Keratinocyte (primary cell): ENCODE data around the gene COL25A1. TPM values are rescaled to one million over a fixed set of nuclear protein-coding genes. Genes with fewer than 3 reads are reported as not detected.

Experiments
- DNase-seq: peaks from one replicate; pipeline ENCODE4 v3.0.0-alpha.2; 2011; ENCODE audit warnings: low read depth, missing footprints, low spot score
- FAIRE-seq: peaks from 2 replicates; lab custom pipeline; 2011; peaks lifted over from hg19 to GRCh38; lab: Jason Lieb, UNC
- H2AFZ ChIP-seq: 2 replicates; pipeline ENCODE4 v1.6.0; 2012; ENCODE audit warnings: low read length, control low read depth, inconsistent platforms; ENCODE audit not compliant: control insufficient read depth
- H3K27ac ChIP-seq: 2 replicates; pipeline ENCODE4 v1.5.1; 2011; ENCODE audit warnings: low read length; ENCODE audit not compliant: control insufficient read depth, insufficient read depth
- H3K27me3 ChIP-seq: 3 replicates; pipeline ENCODE4 v1.6.0; 2011; ENCODE audit warnings: low read length; ENCODE audit not compliant: control insufficient read depth, insufficient read depth; ENCODE audit errors: extremely low read depth
- H3K36me3 ChIP-seq, 2 experiments: 2 replicates in 1 of 2; 3 replicates in 1 of 2; pipeline ENCODE4 v1.5.1; 2011; ENCODE audit warnings: low read length in 2 of 2, mild to moderate bottlenecking in 1 of 2; ENCODE audit not compliant: control insufficient read depth in 2 of 2, insufficient read depth in 2 of 2; ENCODE audit errors: extremely low read depth in 1 of 2
- H3K4me1 ChIP-seq: 3 replicates; pipeline ENCODE4 v1.5.1; 2011; ENCODE audit warnings: low read length; ENCODE audit not compliant: control insufficient read depth, insufficient read depth; ENCODE audit errors: extremely low read depth
- H3K4me2 ChIP-seq: 3 replicates; pipeline ENCODE4 v1.6.0; 2011; ENCODE audit warnings: low read depth, low read length; ENCODE audit not compliant: control insufficient read depth, insufficient read depth; ENCODE audit errors: extremely low read depth
- H3K4me3 ChIP-seq, 3 experiments: fragments of 200-600 bp in 1 of 3; sonication (generic) in 1 of 3; 2 replicates in 2 of 3; 3 replicates in 1 of 3; pipeline ENCODE4 v1.5.1; 2011 to 2016; ENCODE audit warnings: low read length in 3 of 3, mild to moderate bottlenecking in 3 of 3, control low read depth in 2 of 3, inconsistent platforms in 1 of 3, low read depth in 1 of 3, mixed read lengths in 1 of 3, mixed run types in 1 of 3, moderate library complexity in 1 of 3; ENCODE audit not compliant: control insufficient read depth in 2 of 3, insufficient read depth in 2 of 3; ENCODE audit errors: extremely low read depth in 1 of 3
- H3K79me2 ChIP-seq: 2 replicates; pipeline ENCODE4 v1.6.0; 2012; ENCODE audit warnings: low read length; ENCODE audit not compliant: control insufficient read depth, insufficient read depth
- H3K9ac ChIP-seq: 3 replicates; pipeline ENCODE4 v1.6.0; 2011; ENCODE audit warnings: low read length; ENCODE audit not compliant: control insufficient read depth, insufficient read depth; ENCODE audit errors: extremely low read depth
- H3K9me1 ChIP-seq: 3 replicates; pipeline ENCODE4 v1.6.0; 2011; ENCODE audit warnings: low read length; ENCODE audit not compliant: control insufficient read depth, insufficient read depth; ENCODE audit errors: extremely low read depth
- H3K9me3 ChIP-seq: 2 replicates; pipeline ENCODE4 v1.5.1; 2012; ENCODE audit warnings: low read depth, low read length; ENCODE audit not compliant: control insufficient read depth
- H4K20me1 ChIP-seq: 3 replicates; pipeline ENCODE4 v1.6.0; 2011; ENCODE audit warnings: low read length; ENCODE audit not compliant: control insufficient read depth, insufficient read depth; ENCODE audit errors: extremely low read depth
- CTCF ChIP-seq, 3 experiments: IDR thresholded peaks in 1 of 3; conservative IDR thresholded peaks in 1 of 3; optimal IDR thresholded peaks in 1 of 3; 2 replicates in 2 of 3; 3 replicates in 1 of 3; pipeline versions ENCODE3 to v1.5.1; 2011; ENCODE audit warnings: low read length in 3 of 3, mild to moderate bottlenecking in 3 of 3, moderate library complexity in 2 of 3, control low read depth in 1 of 3, inconsistent platforms in 1 of 3; ENCODE audit not compliant: insufficient read depth in 2 of 3; ENCODE audit errors: extremely low read depth in 1 of 3
- EZH2 ChIP-seq: IDR thresholded peaks from one replicate; pipeline ENCODE4 v1.6.1; 2012; ENCODE audit warnings: inconsistent platforms, mild to moderate bottlenecking, low read length, moderate library complexity
- dilution Hi-C: fragments of 300-500 bp; cut with MboI; formaldehyde crosslinking; loops from one replicate; pipeline ENCODE4 v1.7.0; 2020; ENCODE audit warnings: low sequenced_read_pairs; ENCODE audit not compliant: extremely low pct_ligation_motif_present
- polyA plus RNA-seq, 5 experiments: library from polyadenylated mRNA; depleted of rRNA in 3 of 5; stranded (reverse) in 3 of 5; stranded (forward) in 1 of 5; unstranded in 1 of 5; fragments of >200 nt; gene quantifications; 1 replicate in 1 of 5; 2 replicates in 3 of 5; 3 replicates in 1 of 5; pipeline versions ENCODE4 v1.2.1 to v1.2.3, GENCODE V29; 2011 to 2012; ENCODE audit warnings: missing spikeins in 2 of 5, low read depth in 1 of 5, low replicate concordance in 1 of 5

Gene COL25A1
- polyA plus RNA-seq, 1 donor (not counting 4 experiments of a cell fraction or from before 2014, with no cell fraction given) = not detected

GRCh38 chr4:108965472-108966076 is 336.9 kb downstream of the COL25A1 start:
- DNase-seq = no peak
- no peaks in the 10 kb centered on the region for H3K27me3 ChIP-seq
- H3K4me1 ChIP-seq = no peaks in the 10 kb centered on the region
- H3K9me1 ChIP-seq = no peaks in the 10 kb centered on the region
- dilution Hi-C loops = no loop called here
- TF ChIP-seq CTCF (optimal IDR thresholded peaks at IDR 0.05 in 1 of 3, IDR thresholded peaks at IDR 0.05 in 1 of 3, conservative IDR thresholded peaks at IDR 0.05 in 1 of 3; ENCODE audit: extremely low read depth in 1 of 3, insufficient read depth in 2 of 3, low read length in 3 of 3) (no peak), EZH2 (no peak)
- H3K79me2 ChIP-seq = no peaks in the 10 kb centered on the region
- H2AFZ ChIP-seq = no peak overlapping the region
- H3K9me3 ChIP-seq = no peaks in the 10 kb centered on the region
- H3K36me3 ChIP-seq = no peaks in the 10 kb centered on the region
- H3K27ac ChIP-seq = no peak overlapping the region
- no peaks in the 10 kb centered on the region for H4K20me1 ChIP-seq
- H3K4me3 ChIP-seq = no peak overlapping the region
- H3K9ac ChIP-seq = no peak overlapping the region
- FAIRE-seq = no peak
- no peak overlapping the region for H3K4me2 ChIP-seq

- Histone ChIP-seq H3K4me1 (no peaks in the 10 kb centered on the region), H2AFZ (no peak overlapping the region), H3K4me3 (no peak overlapping the region), H3K9me3 (no peaks in the 10 kb centered on the region), H3K79me2 (no peaks in the 10 kb centered on the region), H4K20me1 (no peaks in the 10 kb centered on the region), H3K9ac (no peak overlapping the region), H3K9me1 (no peaks in the 10 kb centered on the region), H3K27ac (no peak overlapping the region), H3K27me3 (no peaks in the 10 kb centered on the region), H3K36me3 (no peaks in the 10 kb centered on the region), H3K4me2 (no peak overlapping the region)
- dilution Hi-C loops = no loop called here
- DNase-seq (no peak), FAIRE-seq (no peak)
- TF ChIP-seq EZH2 (no peak), CTCF (optimal IDR thresholded peaks at IDR 0.05 in 1 of 3, IDR thresholded peaks at IDR 0.05 in 1 of 3, conservative IDR thresholded peaks at IDR 0.05 in 1 of 3; ENCODE audit: extremely low read depth in 1 of 3, insufficient read depth in 2 of 3, low read length in 3 of 3) (no peak)
Measured at GRCh38 chr4:108965016-108965415, 337.4 kb downstream of the COL25A1 start.
